PC-9 (cell line): ENCODE measurements around the gene MSI2.

Experiments used
- CTCF ChIP-seq: fragments of 200-600 bp; sonication (generic); conservative IDR thresholded peaks from 2 replicates; pipeline ENCODE4 v1.6.1; 2017; ENCODE audit warnings: mixed run types, antibody characterized with exemption, mild to moderate bottlenecking, moderate library complexity
- EZH2 ChIP-seq: fragments of 200-600 bp; sonication (generic); IDR thresholded peaks from 2 replicates; pipeline ENCODE4 v1.8.0; 2017; ENCODE audit warnings: antibody characterized with exemption, low read depth

- no peak for TF ChIP-seq CTCF
- TF ChIP-seq EZH2 = no peak
Observed at GRCh38 chr17:57493625-57494024, 237.3 kb downstream of the MSI2 start.
